B cell (primary cell): ENCODE measurements around the gene MED27. TPM values are rescaled to one million over a fixed set of nuclear protein-coding genes. Genes with fewer than 3 reads are reported as not detected.

Experiments used
- ATAC-seq: fragments of 200-7000 bp; cut with Tn5 transposase; one replicate; pipeline ENCODE4 v1.10.0; 2021; ENCODE audit warnings: low read depth, mild to moderate bottlenecking, moderate number of reproducible peaks, moderate library complexity
- CTCF ChIA-PET: fragments of 350-600 bp; sonication (Branson Sonifier 250); formaldehyde crosslinking; loops from one replicate; lab custom pipeline; 2021; ENCODE audit warnings: antibody characterized with exemption, inconsistent platforms; lab: Charles Lee
- POLR2A ChIA-PET: fragments of 350-600 bp; sonication (Branson Sonifier 250); formaldehyde crosslinking; loops from one replicate; lab custom pipeline; 2021; ENCODE audit warnings: antibody characterized with exemption; lab: Charles Lee
- DNase-seq: peaks from one replicate; pipeline ENCODE4 v3.0.0; 2013
- H2AFZ ChIP-seq: 2 replicates; pipeline ENCODE4 v1.6.1; 2012; ENCODE audit warnings: mild to moderate bottlenecking, low read depth, low read length; ENCODE audit not compliant: insufficient read depth, poor library complexity, severe bottlenecking
- H3K27ac ChIP-seq, 2 donors: 1 replicate in 1 of 2; 2 replicates in 1 of 2; pipeline ENCODE4 v1.5.1; 2012 to 2013; ENCODE audit warnings: low read length in 2 of 2, mild to moderate bottlenecking in 2 of 2, moderate library complexity in 1 of 2
- H3K27me3 ChIP-seq, 4 experiments: fragments of 200-600 bp in 1 of 4; sonication (generic) in 1 of 4; replicated peaks in 1 of 4; 1 replicate in 2 of 4; 2 replicates in 2 of 4; pipeline versions ENCODE4 v1.6.1 to v1.7.0; 2013 to 2016; ENCODE audit warnings: low read length in 3 of 4, mild to moderate bottlenecking in 2 of 4, mixed read lengths in 1 of 4, moderate library complexity in 1 of 4; ENCODE audit not compliant: insufficient read depth in 4 of 4, control insufficient read depth in 3 of 4; ENCODE audit errors: control extremely low read depth in 1 of 4
- H3K36me3 ChIP-seq, 2 experiments: replicated peaks in 1 of 2; 1 replicate in 1 of 2; 2 replicates in 1 of 2; pipeline versions ENCODE4 v1.6.1 to v1.7.1; 2013; ENCODE audit warnings: low read length in 1 of 2; ENCODE audit not compliant: insufficient read depth in 2 of 2, control insufficient read depth in 1 of 2; ENCODE audit errors: control extremely low read depth in 1 of 2, extremely low read depth in 1 of 2
- H3K4me1 ChIP-seq, 2 donors: fragments of 200-600 bp in 1 of 2; sonication (generic) in 1 of 2; 1 replicate in 1 of 2; 2 replicates in 1 of 2; pipeline versions ENCODE4 v1.5.1 to v1.6.1; 2013 to 2017; ENCODE audit warnings: low read length in 2 of 2; ENCODE audit not compliant: control insufficient read depth in 2 of 2, insufficient read depth in 2 of 2
- H3K4me2 ChIP-seq: replicated peaks from 2 replicates; pipeline ENCODE3; 2012; ENCODE audit warnings: mild to moderate bottlenecking, low read depth, low read length; ENCODE audit not compliant: poor library complexity, severe bottlenecking
- H3K4me3 ChIP-seq, 5 experiments: fragments of 200-600 bp in 1 of 5; sonication (generic) in 1 of 5; 1 replicate in 3 of 5; 2 replicates in 2 of 5; pipeline versions ENCODE4 v1.5.1 to v1.7.0; 2011 to 2016; ENCODE audit warnings: low read length in 4 of 5, mild to moderate bottlenecking in 4 of 5, low read depth in 2 of 5, control low read depth in 1 of 5, moderate library complexity in 1 of 5; ENCODE audit not compliant: insufficient read depth in 1 of 5; ENCODE audit errors: control extremely low read depth in 1 of 5, extremely low read depth in 1 of 5
- H3K79me2 ChIP-seq: fragments of 200-600 bp; sonication (generic); one replicate; pipeline ENCODE4 v1.6.0; 2016; ENCODE audit warnings: low read length; ENCODE audit not compliant: control insufficient read depth, insufficient read depth
- H3K9ac ChIP-seq: fragments of 200-600 bp; sonication (generic); 2 replicates; pipeline ENCODE4 v1.6.1; 2017; ENCODE audit warnings: mild to moderate bottlenecking, low read length, moderate library complexity
- H3K9me3 ChIP-seq, 3 donors: one replicate each; pipeline versions ENCODE4 v1.6.1 to v1.7.1; 2013; ENCODE audit warnings: low read length in 2 of 3; ENCODE audit not compliant: control insufficient read depth in 2 of 3, insufficient read depth in 1 of 3; ENCODE audit errors: control extremely low read depth in 1 of 3
- H4K20me1 ChIP-seq: 2 replicates; pipeline ENCODE4 v1.6.0; 2012; ENCODE audit warnings: mild to moderate bottlenecking, low read length; ENCODE audit not compliant: insufficient read depth, control insufficient read depth, poor library complexity, severe bottlenecking
- H3K27ac Mint-ChIP-seq: one replicate; pipeline ENCODE4 v1.8.0; 2021; ENCODE audit warnings: mixed read lengths
- H3K27me3 Mint-ChIP-seq: one replicate; pipeline ENCODE4 v1.8.0; 2021; ENCODE audit warnings: mixed read lengths
- H3K4me1 Mint-ChIP-seq: one replicate; pipeline ENCODE4 v1.8.0; 2021; ENCODE audit warnings: mixed read lengths
- H3K4me3 Mint-ChIP-seq: one replicate; pipeline ENCODE4 v1.8.0; 2021; ENCODE audit warnings: mixed read lengths
- H3K9me3 Mint-ChIP-seq: one replicate; pipeline ENCODE4 v1.8.0; 2022; ENCODE audit warnings: mixed read lengths; ENCODE audit not compliant: insufficient read depth
- EZH2 ChIP-seq: IDR thresholded peaks from 2 replicates; pipeline ENCODE4 v1.6.1; 2012; ENCODE audit warnings: borderline replicate concordance, low read depth, mild to moderate bottlenecking, moderate library complexity, low read length; ENCODE audit not compliant: insufficient read depth, poor library complexity, severe bottlenecking
- WGBS: methylation state at CpG from one replicate; pipeline ENCODE4 v1.1.5; 2013; ENCODE audit warnings: missing lambda C conversion rate; ENCODE audit not compliant: insufficient coverage; 5-methylcytosine and 5-hydroxymethylcytosine counted together
- intact Hi-C: fragments of 100-400 bp; cut with micrococcal nuclease; formaldehyde crosslinking; loops from one replicate; pipeline ENCODE4 v1.10.0; 2022
- polyA plus RNA-seq: library from polyadenylated mRNA; depleted of rRNA; stranded (reverse); fragments of >200 nt; gene quantifications from 2 replicates; pipeline ENCODE4 v1.2.3, GENCODE V29; 2012
- total RNA-seq, 2 donors: library from RNA; stranded (reverse); fragments of 120-200 nt in 1 of 2; gene quantifications; 1 replicate in 1 of 2; 2 replicates in 1 of 2; pipeline versions ENCODE4 v1.2.3 to v1.2.4, GENCODE V29; 2013 to 2022
- TF ChIP-seq, protein P1 (sequence below): fragments of 200-600 bp; IDR thresholded peaks from one replicate; pipeline ENCODE4 v1.8.0; 2022; ENCODE audit warnings: antibody characterized with exemption, mild to moderate bottlenecking

The MED27 gene
- total and polyA plus RNA-seq, 2 donors (not counting 1 experiment from before 2014, with no cell fraction given), result 17.4 to 17.7 TPM

DNA sequence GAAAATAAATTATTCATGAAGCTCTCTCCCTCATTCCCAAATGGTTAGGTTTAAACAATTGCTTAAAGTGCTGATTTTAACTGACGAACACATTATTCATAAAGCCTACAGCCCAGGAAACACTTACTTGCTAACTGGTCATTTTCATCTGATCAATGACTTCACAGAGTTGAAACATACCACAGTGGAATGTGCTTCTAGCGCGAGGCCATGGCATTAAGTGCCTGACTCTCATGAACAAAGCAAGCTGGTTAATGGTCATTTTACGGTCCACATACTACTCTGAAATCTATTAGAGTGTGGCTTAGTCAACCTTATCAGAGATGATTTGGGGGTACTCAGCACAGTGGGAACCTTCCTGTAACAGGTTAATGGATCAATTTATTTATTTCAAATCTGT lies 114.6 kb downstream of the MED27 start:
- H3K4me1 ChIP-seq, result no peaks in the 10 kb centered on the region
- no peaks in the 10 kb centered on the region for H3K9me3 ChIP-seq
- no peaks in the 10 kb centered on the region for H4K20me1 ChIP-seq
- Mint-ChIP-seq H3K27me3 (no peaks in the 10 kb centered on the region), H3K4me3 (no peak overlapping the region), H3K27ac (no peak overlapping the region), H3K4me1 (no peaks in the 10 kb centered on the region), H3K9me3 (no peaks in the 10 kb centered on the region)
- CTCF ChIA-PET, result no interaction called here
- WGBS, result no CpG with 5 or more reads among the region's 4 CpGs
- no peak overlapping the region for H3K4me3 ChIP-seq
- peaks cover 6% of the 10 kb centered on the region for H3K79me2 ChIP-seq
- intact Hi-C loops, result no loop called here
- DNase-seq (no peak), ATAC-seq (no peak)
- no peak overlapping the region for H3K27ac ChIP-seq
- TF ChIP-seq, protein P1, sequence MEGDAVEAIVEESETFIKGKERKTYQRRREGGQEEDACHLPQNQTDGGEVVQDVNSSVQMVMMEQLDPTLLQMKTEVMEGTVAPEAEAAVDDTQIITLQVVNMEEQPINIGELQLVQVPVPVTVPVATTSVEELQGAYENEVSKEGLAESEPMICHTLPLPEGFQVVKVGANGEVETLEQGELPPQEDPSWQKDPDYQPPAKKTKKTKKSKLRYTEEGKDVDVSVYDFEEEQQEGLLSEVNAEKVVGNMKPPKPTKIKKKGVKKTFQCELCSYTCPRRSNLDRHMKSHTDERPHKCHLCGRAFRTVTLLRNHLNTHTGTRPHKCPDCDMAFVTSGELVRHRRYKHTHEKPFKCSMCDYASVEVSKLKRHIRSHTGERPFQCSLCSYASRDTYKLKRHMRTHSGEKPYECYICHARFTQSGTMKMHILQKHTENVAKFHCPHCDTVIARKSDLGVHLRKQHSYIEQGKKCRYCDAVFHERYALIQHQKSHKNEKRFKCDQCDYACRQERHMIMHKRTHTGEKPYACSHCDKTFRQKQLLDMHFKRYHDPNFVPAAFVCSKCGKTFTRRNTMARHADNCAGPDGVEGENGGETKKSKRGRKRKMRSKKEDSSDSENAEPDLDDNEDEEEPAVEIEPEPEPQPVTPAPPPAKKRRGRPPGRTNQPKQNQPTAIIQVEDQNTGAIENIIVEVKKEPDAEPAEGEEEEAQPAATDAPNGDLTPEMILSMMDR, result no peak
- no peak for TF ChIP-seq EZH2
- no peak overlapping the region for H3K4me2 ChIP-seq
- peaks cover 0 to 2% of the 10 kb centered on the region in 2 experiments for H3K36me3 ChIP-seq
- no peaks in the 10 kb centered on the region for H3K27me3 ChIP-seq
- H3K9ac ChIP-seq, result no peak overlapping the region
- no peak overlapping the region for H2AFZ ChIP-seq
- POLR2A ChIA-PET, result no interaction called here

DNA sequence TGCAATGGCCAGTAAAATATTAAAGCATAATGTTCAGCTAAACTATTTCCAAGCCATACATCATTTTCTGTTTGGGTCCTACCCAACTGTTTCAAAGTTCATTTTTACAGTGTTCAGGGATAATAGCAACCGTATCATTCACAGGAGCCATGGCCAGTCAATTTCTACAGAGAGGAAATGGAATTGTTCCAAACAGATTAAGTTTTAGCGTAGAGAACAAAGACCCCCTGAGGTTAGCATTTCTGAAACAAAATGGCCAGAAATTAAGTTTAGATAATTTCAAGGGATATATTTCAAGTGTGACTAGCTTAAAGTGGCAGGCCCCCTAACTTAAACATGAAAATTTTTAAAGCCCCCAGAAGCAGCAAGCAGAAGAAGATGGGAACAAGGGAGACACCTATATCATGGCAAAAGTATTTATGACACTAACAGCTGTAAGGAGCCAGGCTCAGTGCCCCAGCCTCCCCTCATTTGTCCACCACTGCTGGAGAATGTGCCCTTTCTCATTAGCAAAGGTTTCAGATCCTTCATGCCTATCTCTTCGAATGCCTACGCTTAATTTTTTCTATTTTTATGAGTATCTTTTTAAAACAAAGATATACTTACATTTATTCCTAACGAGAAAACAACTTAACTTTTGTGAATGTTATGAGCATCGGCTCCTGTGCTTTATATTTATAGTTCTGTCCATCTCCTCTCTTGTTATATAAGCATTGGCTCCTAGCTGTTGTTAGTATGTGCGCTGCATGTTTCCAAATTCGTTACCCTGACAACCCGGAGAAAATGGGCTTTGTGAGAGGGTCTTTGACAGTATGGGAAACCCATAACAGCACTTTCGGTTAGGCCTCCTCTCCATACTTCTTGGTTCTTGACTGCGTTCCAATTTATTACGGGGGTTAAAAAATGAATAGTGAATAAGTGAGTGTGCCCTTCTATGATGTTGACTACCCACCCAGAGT lies 116.3 kb downstream of the MED27 start:
- Histone ChIP-seq H3K79me2 (peaks cover 6% of the 10 kb centered on the region), H4K20me1 (no peaks in the 10 kb centered on the region), H3K4me3 (no peak overlapping the region), H3K27ac (no peak overlapping the region), H3K4me1 (no peaks in the 10 kb centered on the region), H3K27me3 (no peaks in the 10 kb centered on the region), H3K4me2 (no peak overlapping the region), H2AFZ (no peak overlapping the region), H3K36me3 (peaks cover 0 to 2% of the 10 kb centered on the region in 2 experiments), H3K9ac (no peak overlapping the region), H3K9me3 (no peaks in the 10 kb centered on the region)
- intact Hi-C loops, result no loop called here
- no peaks in the 10 kb centered on the region for H3K27me3 Mint-ChIP-seq
- TF ChIP-seq, protein P1, result no peak
- no peak for TF ChIP-seq EZH2
- WGBS, result 96% methylated on average over 4 of the region's 12 CpGs
- ChIA-PET CTCF (no interaction called here), POLR2A (no interaction called here)
- no peak overlapping the region for H3K4me3 Mint-ChIP-seq
- H3K4me1 Mint-ChIP-seq, result no peaks in the 10 kb centered on the region
- H3K27ac Mint-ChIP-seq, result no peak overlapping the region
- ATAC-seq (no peak), DNase-seq (no peak)
- no peaks in the 10 kb centered on the region for H3K9me3 Mint-ChIP-seq
